GM23338 (cell line): ENCODE data around the gene HMGN1. TPM values are rescaled to one million over a fixed set of nuclear protein-coding genes. Genes with fewer than 3 reads are reported as not detected.

Experiments
- ATAC-seq: fragments of 200-7000 bp; cut with Tn5 transposase; 3 replicates; pipeline ENCODE4 v1.9.1; 2020
- DNase-seq: peaks from one replicate; pipeline ENCODE4 v3.0.0-alpha.2; 2015; ENCODE audit warnings: low spot score
- H2AFZ ChIP-seq: fragments of 200-600 bp; sonication (generic); 2 replicates; pipeline ENCODE4 v1.8.0; 2016; ENCODE audit warnings: antibody characterized with exemption, mild to moderate bottlenecking, moderate library complexity
- H3F3A ChIP-seq: fragments of 200-600 bp; sonication (generic); replicated peaks from 2 replicates; pipeline ENCODE4 v1.8.0; 2017; ENCODE audit warnings: antibody characterized with exemption, mixed run types, low read depth
- H3K27ac ChIP-seq: fragments of 200-600 bp; sonication (generic); 2 replicates; pipeline ENCODE4 v1.6.1; 2016; ENCODE audit warnings: low read depth
- H3K27me3 ChIP-seq: fragments of 200-600 bp; sonication (generic); 2 replicates; pipeline ENCODE4 v1.8.0; 2016; ENCODE audit warnings: mild to moderate bottlenecking, mixed run types, moderate library complexity; ENCODE audit not compliant: insufficient read depth
- H3K36me3 ChIP-seq: fragments of 200-600 bp; sonication (generic); 2 replicates; pipeline ENCODE4 v1.8.0; 2016; ENCODE audit warnings: mild to moderate bottlenecking; ENCODE audit not compliant: insufficient read depth
- H3K4me1 ChIP-seq: fragments of 200-600 bp; sonication (generic); 2 replicates; pipeline ENCODE4 v1.8.0; 2016; ENCODE audit warnings: mild to moderate bottlenecking, moderate library complexity; ENCODE audit not compliant: insufficient read depth
- H3K4me2 ChIP-seq: fragments of 200-600 bp; sonication (generic); 2 replicates; pipeline ENCODE4 v1.7.1; 2017; ENCODE audit warnings: mixed run types
- H3K4me3 ChIP-seq: fragments of 200-600 bp; sonication (generic); 2 replicates; pipeline ENCODE4 v1.6.1; 2016; ENCODE audit warnings: mixed run types
- H3K79me2 ChIP-seq: fragments of 200-600 bp; sonication (generic); replicated peaks from 2 replicates; pipeline ENCODE4 v1.8.0; 2017; ENCODE audit warnings: mild to moderate bottlenecking; ENCODE audit not compliant: insufficient read depth
- H3K9me2 ChIP-seq: fragments of 200-600 bp; sonication (generic); 2 replicates; pipeline ENCODE4 v1.8.0; 2017; ENCODE audit not compliant: insufficient read depth
- H4K20me1 ChIP-seq: fragments of 200-600 bp; sonication (generic); replicated peaks from 2 replicates; pipeline ENCODE4 v1.8.0; 2017; ENCODE audit warnings: mild to moderate bottlenecking; ENCODE audit not compliant: insufficient read depth
- H3K27ac Mint-ChIP-seq: 2 replicates; pipeline ENCODE4 v1.8.0; 2020; ENCODE audit warnings: inconsistent platforms, mild to moderate bottlenecking, moderate library complexity, mixed read lengths
- H3K27me3 Mint-ChIP-seq: 3 replicates; pipeline ENCODE4 v1.8.0; 2022; ENCODE audit warnings: low read depth, mild to moderate bottlenecking, moderate library complexity, mixed read lengths, inconsistent platforms; ENCODE audit not compliant: insufficient read depth, poor library complexity
- H3K36me3 Mint-ChIP-seq: 3 replicates; pipeline ENCODE4 v1.8.0; 2021; ENCODE audit warnings: low read depth, mild to moderate bottlenecking, inconsistent platforms, moderate library complexity, mixed read lengths
- H3K4me1 Mint-ChIP-seq: 3 replicates; pipeline ENCODE4 v1.8.0; 2020; ENCODE audit warnings: mild to moderate bottlenecking, inconsistent platforms, mixed read lengths
- H3K4me3 Mint-ChIP-seq: 3 replicates; pipeline ENCODE4 v1.8.0; 2021; ENCODE audit warnings: moderate library complexity, mild to moderate bottlenecking, inconsistent platforms, mixed read lengths
- H3K9me3 Mint-ChIP-seq: 3 replicates; pipeline ENCODE4 v1.8.0; 2020; ENCODE audit warnings: moderate library complexity, mild to moderate bottlenecking, inconsistent platforms, mixed read lengths
- CREB1 ChIP-seq: fragments of 250-450 bp; sonication (Bioruptor Pico); IDR thresholded peaks from 2 replicates; pipeline ENCODE4 v1.5.0; 2020; ENCODE audit warnings: low read depth, mild to moderate bottlenecking, moderate library complexity
- EZH2 ChIP-seq: fragments of 200-600 bp; sonication (generic); IDR thresholded peaks from one replicate; pipeline ENCODE4 v1.8.0; 2017; ENCODE audit warnings: antibody characterized with exemption, mild to moderate bottlenecking, low read depth; ENCODE audit not compliant: unreplicated experiment
- EZH2phosphoT487 ChIP-seq: fragments of 200-600 bp; sonication (generic); IDR thresholded peaks from one replicate; pipeline ENCODE4 v1.8.1; 2018; ENCODE audit warnings: antibody characterized with exemption; ENCODE audit not compliant: unreplicated experiment
- JUNB ChIP-seq: IDR thresholded peaks from one replicate; pipeline ENCODE4 v1.6.1; 2016; ENCODE audit warnings: antibody characterized with exemption; ENCODE audit not compliant: unreplicated experiment
- NANOG ChIP-seq: IDR thresholded peaks from 2 replicates; pipeline ENCODE4 v1.6.1; 2016; ENCODE audit warnings: antibody characterized with exemption, borderline replicate concordance
- POLR2AphosphoS5 ChIP-seq: IDR thresholded peaks from 2 replicates; pipeline ENCODE4 v1.6.1; 2016; ENCODE audit warnings: antibody characterized with exemption, low read depth
- STAT1 ChIP-seq: IDR thresholded peaks from one replicate; pipeline ENCODE4 v1.6.1; 2016; ENCODE audit warnings: antibody characterized with exemption; ENCODE audit not compliant: unreplicated experiment
- ZNF114 ChIP-seq: fragments of 250-450 bp; sonication (Bioruptor Pico); IDR thresholded peaks from 2 replicates; pipeline ENCODE4 v1.5.0; 2020; ENCODE audit warnings: mild to moderate bottlenecking, moderate library complexity
- ZNF331 ChIP-seq: fragments of 250-450 bp; sonication (Bioruptor Pico); IDR thresholded peaks from 2 replicates; pipeline ENCODE4 v1.5.0; 2020; ENCODE audit warnings: low read depth, mild to moderate bottlenecking, moderate library complexity
- polyA plus RNA-seq: library from polyadenylated mRNA; unstranded; fragments of >200 nt; fragmentation: Nextera tagmentation; extraction: Ambion mirVana; gene quantifications from 2 replicates; pipeline ENCODE4 v1.2.1, GENCODE V29; 2016
- total RNA-seq: library from RNA; depleted of rRNA; stranded (reverse); fragments of >200 nt; shearing (Covaris generic); gene quantifications from 2 replicates; pipeline ENCODE4 v1.2.3, GENCODE V29; 2014
- TF ChIP-seq, protein P1 (sequence below), 2 experiments: fragments of 200-600 bp in 1 of 2; sonication (generic) in 1 of 2; conservative IDR thresholded peaks; 2 replicates each; pipeline versions ENCODE4 v1.5.1 to v1.6.1; 2016 to 2017; ENCODE audit warnings: antibody characterized with exemption in 2 of 2, low read depth in 2 of 2, mild to moderate bottlenecking in 2 of 2, moderate library complexity in 1 of 2
- TF ChIP-seq, protein P2 (sequence below): fragments of 250-450 bp; sonication (Bioruptor Pico); IDR thresholded peaks from 2 replicates; pipeline ENCODE4 v1.5.0; 2020; ENCODE audit warnings: mild to moderate bottlenecking, moderate library complexity
- TF ChIP-seq, protein P3 (sequence below): IDR thresholded peaks from one replicate; pipeline ENCODE4 v1.6.1; 2018; ENCODE audit warnings: antibody characterized with exemption; ENCODE audit not compliant: unreplicated experiment
- TF ChIP-seq, protein P4 (sequence below): IDR thresholded peaks from 2 replicates; pipeline ENCODE4 v1.6.1; 2016; ENCODE audit warnings: antibody characterized with exemption

The HMGN1 gene
- total and polyA plus RNA-seq, 2 experiments from 2014 or later: 403 to 889 TPM

DNA sequence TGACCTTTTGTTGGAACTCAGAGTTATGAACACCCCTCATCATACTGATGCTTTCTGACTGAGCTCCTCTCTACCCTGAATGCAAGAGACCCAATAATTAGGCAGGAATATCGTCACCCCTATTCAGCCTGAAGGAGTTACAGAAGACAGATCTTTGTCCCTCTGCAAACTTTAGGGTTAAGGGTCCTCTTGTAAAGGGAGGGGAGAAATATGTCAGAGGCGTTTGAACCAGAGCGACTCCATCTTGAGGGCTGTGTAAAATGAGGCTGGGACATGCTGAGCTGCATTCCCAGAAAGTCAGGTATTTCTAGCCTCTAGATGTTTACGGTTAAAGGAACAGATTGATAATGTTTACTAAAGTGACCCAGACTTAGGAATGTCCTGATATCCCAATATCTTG lies 10.5 kb upstream of the HMGN1 start:
- Histone ChIP-seq H3K4me1 (no peaks in the 10 kb centered on the region), H3K27ac (no peak overlapping the region), H3F3A (no peaks in the 10 kb centered on the region; the same call in 1 of the 2 replicates), H4K20me1 (no peaks in the 10 kb centered on the region), H3K4me3 (no peak overlapping the region), H2AFZ (peak overlapping the region; percentile 63; the same call in 1 of the 2 replicates), H3K9me2 (no peaks in the 10 kb centered on the region), H3K36me3 (no peaks in the 10 kb centered on the region), H3K79me2 (no peaks in the 10 kb centered on the region), H3K4me2 (no peak overlapping the region), H3K27me3 (no peaks in the 10 kb centered on the region)
- no peaks in the 10 kb centered on the region for H3K36me3 Mint-ChIP-seq
- no peaks in the 10 kb centered on the region for H3K9me3 Mint-ChIP-seq
- H3K27ac Mint-ChIP-seq: no peak overlapping the region
- ATAC-seq (no peak), DNase-seq (no peak)
- TF ChIP-seq, protein P1, sequence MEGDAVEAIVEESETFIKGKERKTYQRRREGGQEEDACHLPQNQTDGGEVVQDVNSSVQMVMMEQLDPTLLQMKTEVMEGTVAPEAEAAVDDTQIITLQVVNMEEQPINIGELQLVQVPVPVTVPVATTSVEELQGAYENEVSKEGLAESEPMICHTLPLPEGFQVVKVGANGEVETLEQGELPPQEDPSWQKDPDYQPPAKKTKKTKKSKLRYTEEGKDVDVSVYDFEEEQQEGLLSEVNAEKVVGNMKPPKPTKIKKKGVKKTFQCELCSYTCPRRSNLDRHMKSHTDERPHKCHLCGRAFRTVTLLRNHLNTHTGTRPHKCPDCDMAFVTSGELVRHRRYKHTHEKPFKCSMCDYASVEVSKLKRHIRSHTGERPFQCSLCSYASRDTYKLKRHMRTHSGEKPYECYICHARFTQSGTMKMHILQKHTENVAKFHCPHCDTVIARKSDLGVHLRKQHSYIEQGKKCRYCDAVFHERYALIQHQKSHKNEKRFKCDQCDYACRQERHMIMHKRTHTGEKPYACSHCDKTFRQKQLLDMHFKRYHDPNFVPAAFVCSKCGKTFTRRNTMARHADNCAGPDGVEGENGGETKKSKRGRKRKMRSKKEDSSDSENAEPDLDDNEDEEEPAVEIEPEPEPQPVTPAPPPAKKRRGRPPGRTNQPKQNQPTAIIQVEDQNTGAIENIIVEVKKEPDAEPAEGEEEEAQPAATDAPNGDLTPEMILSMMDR (conservative IDR thresholded peaks at IDR 0.05; ENCODE audit: low read depth in 2 of 2): no peak
- TF ChIP-seq NANOG (no peak), JUNB (no peak), EZH2phosphoT487 (no peak), ZNF331 (no peak), ZNF114 (no peak), POLR2AphosphoS5 (no peak), EZH2 (no peak), STAT1 (no peak), CREB1 (CRISPR knock-in tag) (no peak)
- TF ChIP-seq, protein P2, sequence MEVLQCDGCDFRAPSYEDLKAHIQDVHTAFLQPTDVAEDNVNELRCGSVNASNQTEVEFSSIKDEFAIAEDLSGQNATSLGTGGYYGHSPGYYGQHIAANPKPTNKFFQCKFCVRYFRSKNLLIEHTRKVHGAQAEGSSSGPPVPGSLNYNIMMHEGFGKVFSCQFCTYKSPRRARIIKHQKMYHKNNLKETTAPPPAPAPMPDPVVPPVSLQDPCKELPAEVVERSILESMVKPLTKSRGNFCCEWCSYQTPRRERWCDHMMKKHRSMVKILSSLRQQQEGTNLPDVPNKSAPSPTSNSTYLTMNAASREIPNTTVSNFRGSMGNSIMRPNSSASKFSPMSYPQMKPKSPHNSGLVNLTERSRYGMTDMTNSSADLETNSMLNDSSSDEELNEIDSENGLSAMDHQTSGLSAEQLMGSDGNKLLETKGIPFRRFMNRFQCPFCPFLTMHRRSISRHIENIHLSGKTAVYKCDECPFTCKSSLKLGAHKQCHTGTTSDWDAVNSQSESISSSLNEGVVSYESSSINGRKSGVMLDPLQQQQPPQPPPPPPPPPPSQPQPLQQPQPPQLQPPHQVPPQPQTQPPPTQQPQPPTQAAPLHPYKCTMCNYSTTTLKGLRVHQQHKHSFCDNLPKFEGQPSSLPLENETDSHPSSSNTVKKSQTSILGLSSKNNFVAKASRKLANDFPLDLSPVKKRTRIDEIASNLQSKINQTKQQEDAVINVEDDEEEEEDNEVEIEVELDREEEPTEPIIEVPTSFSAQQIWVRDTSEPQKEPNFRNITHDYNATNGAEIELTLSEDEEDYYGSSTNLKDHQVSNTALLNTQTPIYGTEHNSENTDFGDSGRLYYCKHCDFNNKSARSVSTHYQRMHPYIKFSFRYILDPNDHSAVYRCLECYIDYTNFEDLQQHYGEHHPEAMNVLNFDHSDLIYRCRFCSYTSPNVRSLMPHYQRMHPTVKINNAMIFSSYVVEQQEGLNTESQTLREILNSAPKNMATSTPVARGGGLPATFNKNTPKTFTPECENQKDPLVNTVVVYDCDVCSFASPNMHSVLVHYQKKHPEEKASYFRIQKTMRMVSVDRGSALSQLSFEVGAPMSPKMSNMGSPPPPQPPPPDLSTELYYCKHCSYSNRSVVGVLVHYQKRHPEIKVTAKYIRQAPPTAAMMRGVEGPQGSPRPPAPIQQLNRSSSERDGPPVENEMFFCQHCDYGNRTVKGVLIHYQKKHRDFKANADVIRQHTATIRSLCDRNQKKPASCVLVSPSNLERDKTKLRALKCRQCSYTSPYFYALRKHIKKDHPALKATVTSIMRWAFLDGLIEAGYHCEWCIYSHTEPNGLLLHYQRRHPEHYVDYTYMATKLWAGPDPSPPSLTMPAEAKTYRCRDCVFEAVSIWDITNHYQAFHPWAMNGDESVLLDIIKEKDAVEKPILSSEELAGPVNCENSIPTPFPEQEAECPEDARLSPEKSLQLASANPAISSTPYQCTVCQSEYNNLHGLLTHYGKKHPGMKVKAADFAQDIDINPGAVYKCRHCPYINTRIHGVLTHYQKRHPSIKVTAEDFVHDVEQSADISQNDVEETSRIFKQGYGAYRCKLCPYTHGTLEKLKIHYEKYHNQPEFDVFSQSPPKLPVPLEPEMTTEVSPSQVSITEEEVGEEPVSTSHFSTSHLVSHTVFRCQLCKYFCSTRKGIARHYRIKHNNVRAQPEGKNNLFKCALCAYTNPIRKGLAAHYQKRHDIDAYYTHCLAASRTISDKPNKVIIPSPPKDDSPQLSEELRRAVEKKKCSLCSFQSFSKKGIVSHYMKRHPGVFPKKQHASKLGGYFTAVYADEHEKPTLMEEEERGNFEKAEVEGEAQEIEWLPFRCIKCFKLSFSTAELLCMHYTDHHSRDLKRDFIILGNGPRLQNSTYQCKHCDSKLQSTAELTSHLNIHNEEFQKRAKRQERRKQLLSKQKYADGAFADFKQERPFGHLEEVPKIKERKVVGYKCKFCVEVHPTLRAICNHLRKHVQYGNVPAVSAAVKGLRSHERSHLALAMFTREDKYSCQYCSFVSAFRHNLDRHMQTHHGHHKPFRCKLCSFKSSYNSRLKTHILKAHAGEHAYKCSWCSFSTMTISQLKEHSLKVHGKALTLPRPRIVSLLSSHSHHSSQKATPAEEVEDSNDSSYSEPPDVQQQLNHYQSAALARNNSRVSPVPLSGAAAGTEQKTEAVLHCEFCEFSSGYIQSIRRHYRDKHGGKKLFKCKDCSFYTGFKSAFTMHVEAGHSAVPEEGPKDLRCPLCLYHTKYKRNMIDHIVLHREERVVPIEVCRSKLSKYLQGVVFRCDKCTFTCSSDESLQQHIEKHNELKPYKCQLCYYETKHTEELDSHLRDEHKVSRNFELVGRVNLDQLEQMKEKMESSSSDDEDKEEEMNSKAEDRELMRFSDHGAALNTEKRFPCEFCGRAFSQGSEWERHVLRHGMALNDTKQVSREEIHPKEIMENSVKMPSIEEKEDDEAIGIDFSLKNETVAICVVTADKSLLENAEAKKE: no peak
- TF ChIP-seq, protein P3, sequence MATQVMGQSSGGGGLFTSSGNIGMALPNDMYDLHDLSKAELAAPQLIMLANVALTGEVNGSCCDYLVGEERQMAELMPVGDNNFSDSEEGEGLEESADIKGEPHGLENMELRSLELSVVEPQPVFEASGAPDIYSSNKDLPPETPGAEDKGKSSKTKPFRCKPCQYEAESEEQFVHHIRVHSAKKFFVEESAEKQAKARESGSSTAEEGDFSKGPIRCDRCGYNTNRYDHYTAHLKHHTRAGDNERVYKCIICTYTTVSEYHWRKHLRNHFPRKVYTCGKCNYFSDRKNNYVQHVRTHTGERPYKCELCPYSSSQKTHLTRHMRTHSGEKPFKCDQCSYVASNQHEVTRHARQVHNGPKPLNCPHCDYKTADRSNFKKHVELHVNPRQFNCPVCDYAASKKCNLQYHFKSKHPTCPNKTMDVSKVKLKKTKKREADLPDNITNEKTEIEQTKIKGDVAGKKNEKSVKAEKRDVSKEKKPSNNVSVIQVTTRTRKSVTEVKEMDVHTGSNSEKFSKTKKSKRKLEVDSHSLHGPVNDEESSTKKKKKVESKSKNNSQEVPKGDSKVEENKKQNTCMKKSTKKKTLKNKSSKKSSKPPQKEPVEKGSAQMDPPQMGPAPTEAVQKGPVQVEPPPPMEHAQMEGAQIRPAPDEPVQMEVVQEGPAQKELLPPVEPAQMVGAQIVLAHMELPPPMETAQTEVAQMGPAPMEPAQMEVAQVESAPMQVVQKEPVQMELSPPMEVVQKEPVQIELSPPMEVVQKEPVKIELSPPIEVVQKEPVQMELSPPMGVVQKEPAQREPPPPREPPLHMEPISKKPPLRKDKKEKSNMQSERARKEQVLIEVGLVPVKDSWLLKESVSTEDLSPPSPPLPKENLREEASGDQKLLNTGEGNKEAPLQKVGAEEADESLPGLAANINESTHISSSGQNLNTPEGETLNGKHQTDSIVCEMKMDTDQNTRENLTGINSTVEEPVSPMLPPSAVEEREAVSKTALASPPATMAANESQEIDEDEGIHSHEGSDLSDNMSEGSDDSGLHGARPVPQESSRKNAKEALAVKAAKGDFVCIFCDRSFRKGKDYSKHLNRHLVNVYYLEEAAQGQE: no peak
- TF ChIP-seq, protein P4, sequence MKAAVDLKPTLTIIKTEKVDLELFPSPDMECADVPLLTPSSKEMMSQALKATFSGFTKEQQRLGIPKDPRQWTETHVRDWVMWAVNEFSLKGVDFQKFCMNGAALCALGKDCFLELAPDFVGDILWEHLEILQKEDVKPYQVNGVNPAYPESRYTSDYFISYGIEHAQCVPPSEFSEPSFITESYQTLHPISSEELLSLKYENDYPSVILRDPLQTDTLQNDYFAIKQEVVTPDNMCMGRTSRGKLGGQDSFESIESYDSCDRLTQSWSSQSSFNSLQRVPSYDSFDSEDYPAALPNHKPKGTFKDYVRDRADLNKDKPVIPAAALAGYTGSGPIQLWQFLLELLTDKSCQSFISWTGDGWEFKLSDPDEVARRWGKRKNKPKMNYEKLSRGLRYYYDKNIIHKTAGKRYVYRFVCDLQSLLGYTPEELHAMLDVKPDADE: no peak
- peaks cover 2% of the 10 kb centered on the region for H3K27me3 Mint-ChIP-seq
- H3K4me3 Mint-ChIP-seq: no peak overlapping the region
- no peaks in the 10 kb centered on the region; the same call in 2 of the 3 replicates for H3K4me1 Mint-ChIP-seq
